Endothelial cell of umbilical vein (primary cell): ENCODE measurements around the gene STK32A.

ENCODE experiments used
- JUN ChIP-seq: IDR thresholded peaks from 2 replicates; pipeline ENCODE4 v1.6.1; 2011; ENCODE audit warnings: borderline replicate concordance, low read depth; ENCODE audit not compliant: insufficient read length, insufficient read depth
- MYC ChIP-seq: IDR thresholded peaks from one replicate; pipeline ENCODE4 v1.6.1; 2011; ENCODE audit warnings: mild to moderate bottlenecking, low read depth, low read length

DNA sequence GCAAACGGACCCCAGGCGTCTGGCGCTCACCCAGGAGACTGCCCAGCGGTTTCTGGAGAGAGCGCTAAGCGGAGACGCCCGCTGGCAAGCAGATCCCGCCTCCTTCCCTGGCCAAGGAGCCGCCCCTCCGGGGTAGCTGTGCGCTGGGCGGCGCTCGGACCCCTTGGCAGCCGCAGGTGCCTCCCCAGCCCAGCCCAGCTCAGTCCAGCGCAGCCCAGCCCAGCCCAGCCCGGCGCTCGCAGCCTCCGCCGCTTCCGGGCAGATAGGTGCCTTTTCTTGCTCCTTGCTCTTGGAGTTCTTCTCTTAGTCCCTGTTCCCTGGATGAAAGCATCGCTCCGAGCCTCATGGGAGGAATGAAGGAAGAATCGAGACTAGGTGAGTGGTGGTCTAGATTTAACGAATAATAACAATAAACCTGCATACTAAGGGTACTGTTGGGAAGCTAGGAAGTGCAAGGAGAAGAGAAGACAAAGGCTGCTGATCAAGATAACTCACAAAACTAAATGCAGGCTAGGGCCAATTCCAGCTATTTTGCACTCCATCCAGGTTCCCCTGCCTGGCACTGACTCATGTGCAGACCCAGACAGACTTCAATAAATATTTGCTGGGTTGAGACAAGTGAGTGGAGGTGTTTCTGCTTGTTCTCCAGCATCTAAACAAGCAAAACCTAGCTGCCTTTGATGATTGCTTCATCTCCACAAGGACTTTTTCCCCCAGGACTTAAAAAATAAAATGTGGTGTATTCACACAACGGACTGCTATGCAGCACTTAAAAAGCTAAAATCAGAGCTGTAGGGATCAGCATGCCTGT is at the start of gene STK32A:
- TF ChIP-seq JUN = no peak
- no peak for TF ChIP-seq MYC
